Measurements from ENCODE around the gene PASK.

DNA sequence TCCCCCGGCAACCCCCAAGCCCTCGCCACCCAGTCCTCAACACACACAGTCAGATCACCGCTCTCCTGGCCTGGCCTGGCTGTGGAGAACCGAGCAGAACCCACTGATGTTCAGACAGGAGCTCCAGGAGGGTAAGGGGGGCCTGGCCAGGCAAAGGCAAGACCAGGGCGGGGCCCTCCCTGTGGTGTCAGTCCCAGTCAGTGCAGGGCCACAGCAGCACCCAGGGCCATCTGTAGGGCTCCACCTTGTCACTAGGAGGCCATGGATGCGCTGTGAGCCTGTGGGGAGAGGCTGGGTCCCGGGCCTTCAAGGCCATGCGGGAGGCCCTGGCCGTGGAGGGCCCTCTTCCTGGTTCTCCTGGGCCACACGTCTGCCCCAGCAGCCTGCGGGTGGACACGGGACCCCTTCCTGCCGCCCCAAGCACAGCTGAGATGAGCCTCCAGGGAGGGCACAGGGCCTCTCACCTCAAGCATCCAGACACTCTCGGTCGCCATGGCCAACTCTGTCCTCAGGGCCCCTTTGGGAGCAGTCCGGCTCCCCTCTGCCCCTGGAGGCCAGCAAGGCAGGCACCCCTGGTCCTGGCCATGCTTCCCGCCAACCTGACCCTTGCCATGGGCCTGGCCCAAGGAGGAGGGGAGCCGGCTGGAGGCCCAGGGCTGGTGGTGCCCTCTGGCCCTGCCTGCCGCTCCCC lies 41.2 kb upstream of the PASK start:
- TF ChIP-seq POLR2A (IDR thresholded peaks at IDR 0.05) (no peak), CTCF (IDR thresholded peaks at IDR 0.05) (no peak)
